ENCODE data around the gene SYT17.

DNA sequence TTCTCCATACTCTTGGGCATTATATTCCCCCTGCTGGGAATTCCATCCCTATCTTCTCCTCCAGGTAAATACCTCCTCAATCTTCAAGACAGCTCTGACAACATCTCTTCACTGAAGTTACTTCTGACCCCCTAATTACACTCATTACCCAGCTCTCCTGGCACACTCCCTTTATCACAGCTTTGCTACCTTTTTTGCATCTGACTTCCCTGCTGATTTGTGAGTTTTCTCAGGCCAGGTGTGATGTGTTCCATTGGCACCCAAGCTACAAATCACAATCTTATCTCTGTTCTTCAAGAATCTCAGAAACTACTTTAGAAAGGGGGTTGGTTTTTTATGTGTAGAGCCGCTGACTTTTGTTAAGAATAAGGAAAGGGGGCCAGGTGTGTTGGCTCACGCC lies 131.5 kb downstream of the SYT17 start:
- no peak for TF ChIP-seq EZH2phosphoT487 (IDR thresholded peaks at IDR 0.05; ENCODE audit: insufficient read depth, low read depth)
- no peak for TF ChIP-seq EZH2 (IDR thresholded peaks at IDR 0.05; ENCODE audit: insufficient read depth, poor library complexity, severe bottlenecking)
